ENCODE data around the gene PBX2.
"Not testable (repeated sequence)": the region's sequence is repeated elsewhere in the genome, so short reads cannot be mapped to it uniquely, and the experiment has no call there.

PBX2 gene

GRCh38 chr6:32190054-32190851 lies at the start of gene PBX2:
PBX2 (minus strand) TSS chr6:32190202; CDS start chr6:32189915, 287 bp downstream.
- peak; percentile 84 for DNase-seq

DNA sequence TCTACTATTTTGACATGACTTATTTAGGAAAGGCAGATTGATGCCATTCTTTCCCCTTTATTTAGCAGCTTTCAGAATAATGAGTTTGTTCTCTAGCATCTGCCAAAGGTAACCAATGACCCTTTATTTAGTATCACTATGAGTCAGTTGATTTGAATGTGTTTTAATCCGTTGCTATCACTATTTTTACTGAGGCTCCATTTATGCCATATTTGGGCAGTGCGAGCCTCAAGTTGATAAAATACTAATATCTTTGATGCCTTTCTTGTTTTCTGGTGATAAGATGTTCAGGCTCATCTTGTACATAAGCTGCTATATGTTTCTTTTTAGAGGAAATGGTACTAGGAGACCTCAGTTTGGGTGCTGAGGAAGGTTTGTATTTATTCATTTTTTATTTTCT lies 49.5 kb upstream of the PBX2 start:
- no peak for DNase-seq

- no peak for DNase-seq
These were observed 44.9 kb upstream of the PBX2 start for GRCh38 chr6:32234934-32235333.

- no peak for DNase-seq
These were observed 36.4 kb upstream of the PBX2 start for GRCh38 chr6:32226434-32226833.

DNA sequence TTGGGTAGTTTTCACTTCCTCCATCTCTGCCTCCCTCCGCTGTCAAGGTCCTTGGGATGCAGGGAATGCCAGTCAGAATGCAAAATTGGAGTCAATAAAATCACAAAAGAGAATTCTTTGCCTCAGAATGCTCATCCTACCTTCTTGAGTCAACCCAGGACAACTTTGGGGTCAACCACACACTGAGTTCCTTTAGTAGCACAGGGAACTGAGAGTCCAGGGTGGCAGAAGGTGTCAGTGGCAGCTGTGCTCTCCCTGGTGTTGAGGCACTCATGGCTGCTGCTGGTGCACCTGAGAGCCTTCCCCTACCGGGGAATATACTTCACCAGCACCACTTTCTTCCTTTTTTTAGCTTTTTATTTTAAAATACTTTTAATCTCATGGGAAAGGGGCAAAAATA lies 34.7 kb upstream of the PBX2 start:
- DNase-seq, result no peak

DNA sequence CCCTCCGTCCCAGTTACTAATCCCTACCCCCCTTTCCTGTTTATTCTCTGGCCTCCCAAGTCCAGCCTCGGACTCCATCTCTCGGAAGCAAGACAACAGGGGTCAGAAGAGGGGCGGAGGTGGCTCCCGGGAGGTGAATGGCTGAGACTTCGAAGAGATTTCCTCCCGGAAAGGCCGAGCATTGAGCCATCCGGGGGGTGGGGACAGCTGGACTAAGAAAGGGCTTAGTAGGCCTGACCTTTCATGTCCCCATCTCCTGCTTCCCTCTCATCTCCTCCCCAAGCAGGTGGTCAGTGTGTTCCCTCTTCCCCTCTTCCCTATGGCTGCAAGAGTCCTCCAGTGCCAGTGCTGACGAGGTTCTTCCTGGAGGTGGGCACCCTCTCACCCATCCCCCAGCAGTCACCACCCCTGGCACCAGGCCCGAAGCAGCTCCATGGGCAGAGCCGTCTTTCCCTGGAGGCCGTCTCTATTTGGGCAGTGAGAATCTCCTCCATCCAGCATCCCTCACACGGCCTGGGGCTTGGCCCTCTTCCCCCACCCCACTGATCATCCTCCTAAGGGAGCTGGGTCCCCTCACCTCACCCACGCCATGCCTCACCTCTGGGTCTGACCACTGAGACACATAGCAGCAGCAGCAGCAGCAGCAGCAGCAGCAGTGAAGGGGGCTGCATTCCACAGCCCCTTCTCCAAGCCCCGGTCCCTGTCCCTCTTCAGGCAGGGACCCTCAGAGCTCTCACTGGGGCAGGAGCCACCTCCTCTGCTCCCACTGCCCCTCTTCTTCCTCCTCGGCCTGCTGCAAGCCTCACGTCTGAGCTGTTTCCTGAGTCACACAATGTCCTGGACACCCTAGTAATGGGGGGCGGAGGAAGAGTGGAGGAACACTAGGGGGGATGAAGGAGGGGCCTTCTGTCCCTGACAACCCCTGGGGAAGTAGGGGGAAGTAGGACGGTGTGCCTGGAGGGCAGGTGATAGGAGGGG lies 33.5 kb upstream of the PBX2 start, which contains the start of gene NOTCH4:
NOTCH4 (minus strand) TSS at position 810 of the 978 bp plus-strand sequence; CDS start at position 671, 139 bp downstream.
- DNase-seq, result no peak

DNA sequence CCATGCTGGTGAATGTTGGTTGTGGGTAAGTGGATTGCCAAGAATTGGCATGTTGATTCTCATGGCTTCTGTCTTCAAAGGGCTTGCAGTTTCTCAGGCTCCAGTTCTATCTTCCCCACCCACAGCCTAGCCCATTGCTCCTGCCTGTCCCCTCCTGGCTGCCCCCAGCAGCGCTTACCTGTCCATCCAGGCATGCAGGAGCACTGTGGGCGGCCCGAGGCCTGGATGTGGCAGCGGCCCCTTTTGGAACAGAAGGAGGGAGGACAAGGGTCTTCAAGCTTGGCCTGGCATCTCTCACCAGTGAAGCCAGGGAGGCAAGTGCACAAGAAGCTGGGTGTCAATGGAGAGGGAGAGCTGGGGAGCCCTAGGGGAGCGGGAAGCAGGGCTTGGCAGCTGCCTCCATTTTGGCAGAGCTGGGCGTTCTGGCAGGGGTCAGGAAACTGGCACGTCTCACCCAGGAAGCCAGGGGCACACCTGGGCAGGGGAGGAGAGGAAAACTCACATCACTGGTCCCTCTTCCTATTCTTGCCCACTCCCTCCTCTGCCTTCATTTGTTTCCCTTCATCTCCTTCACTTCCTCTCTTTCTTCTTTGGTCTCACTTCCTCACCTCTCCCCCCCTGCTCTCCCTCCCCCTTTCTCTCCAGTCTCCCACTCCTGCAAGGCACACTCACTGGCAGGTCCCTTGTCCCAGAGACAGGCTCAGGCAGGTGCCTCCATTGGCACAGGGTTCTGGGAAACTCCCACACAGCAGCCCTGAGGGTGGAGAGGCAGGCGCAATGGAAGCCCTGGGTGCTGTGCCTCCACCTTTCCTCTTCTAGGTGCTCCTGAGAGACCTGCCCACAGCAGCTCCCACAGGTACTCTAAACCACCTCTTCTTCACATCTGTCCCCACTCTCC lies 32.6 kb upstream of the PBX2 start:
- no peak for DNase-seq

GRCh38 chr6:32220021-32220420 lies 30.0 kb upstream of the PBX2 start:
- no peak for DNase-seq

DNA sequence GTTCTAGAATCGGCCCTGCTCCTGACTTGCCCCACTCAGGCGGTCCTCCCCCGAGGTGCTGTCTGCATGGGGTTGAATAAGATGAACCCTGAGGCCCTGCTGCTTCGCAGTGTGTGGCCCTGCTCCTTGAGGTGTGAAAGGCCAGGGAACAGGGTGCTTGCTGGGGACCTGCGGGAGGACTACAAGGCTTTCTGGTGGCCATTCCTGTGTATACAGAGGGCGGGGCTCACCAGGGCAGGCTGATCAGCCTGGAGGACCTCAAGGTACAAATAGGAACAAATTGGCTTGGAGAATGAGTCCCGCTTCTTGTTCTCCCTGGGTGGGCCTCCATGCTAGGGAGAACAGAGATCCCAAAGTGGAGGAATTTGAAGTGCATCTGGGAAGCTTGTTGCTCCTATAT lies 28.2 kb upstream of the PBX2 start:
- DNase-seq, result no peak

GRCh38 chr6:32216998-32217397 lies 27.0 kb upstream of the PBX2 start:
- DNase-seq, result no peak

- DNase-seq, result no peak
These were observed 26.3 kb upstream of the PBX2 start for GRCh38 chr6:32216285-32216684.

GRCh38 chr6:32215617-32216016 lies 25.6 kb upstream of the PBX2 start:
- no peak for DNase-seq

DNA sequence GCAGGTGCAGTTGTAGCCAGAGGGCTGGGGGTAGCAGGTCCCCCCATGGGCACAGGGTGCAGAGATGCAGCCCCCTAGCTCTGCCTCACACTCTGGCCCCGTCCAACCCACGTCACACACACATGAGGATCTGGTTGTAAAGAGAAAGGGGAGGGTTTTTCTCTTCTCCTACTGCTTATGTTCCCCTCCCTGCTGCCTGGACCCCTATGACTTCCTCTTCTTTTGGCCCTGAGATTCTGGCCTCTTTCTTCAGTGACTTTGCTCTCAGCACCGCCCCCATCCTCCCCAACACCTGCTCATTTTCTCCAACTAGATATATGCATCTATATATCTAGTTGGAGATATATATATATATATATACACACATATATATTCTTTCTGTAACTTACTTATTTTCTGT lies 24.1 kb upstream of the PBX2 start:
- no peak for DNase-seq

GRCh38 chr6:32213649-32214048 lies 23.6 kb upstream of the PBX2 start:
- no peak for DNase-seq

- no peak for DNase-seq
These were observed 22.2 kb upstream of the PBX2 start for GRCh38 chr6:32212076-32212760.

DNA sequence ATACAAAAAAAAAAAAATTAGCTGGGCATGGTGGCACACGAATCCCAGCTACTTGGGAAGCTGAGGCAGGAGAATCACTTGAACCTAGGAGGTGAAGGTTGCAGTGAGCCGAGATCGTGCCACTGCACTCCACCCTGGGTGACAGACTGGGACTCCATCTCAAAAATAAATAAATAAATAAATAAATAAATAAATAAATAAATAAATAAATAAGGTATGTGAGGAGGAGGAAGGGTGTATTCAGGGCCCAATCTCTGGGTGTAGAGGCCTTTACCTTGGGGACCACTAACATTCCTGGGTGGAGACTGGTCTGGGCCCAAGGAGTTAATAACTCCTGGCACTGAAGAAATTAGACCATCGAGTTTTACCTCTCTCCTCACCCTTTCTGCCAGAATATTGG lies 21.4 kb upstream of the PBX2 start:
- DNase-seq, result not testable (repeated sequence)

DNA sequence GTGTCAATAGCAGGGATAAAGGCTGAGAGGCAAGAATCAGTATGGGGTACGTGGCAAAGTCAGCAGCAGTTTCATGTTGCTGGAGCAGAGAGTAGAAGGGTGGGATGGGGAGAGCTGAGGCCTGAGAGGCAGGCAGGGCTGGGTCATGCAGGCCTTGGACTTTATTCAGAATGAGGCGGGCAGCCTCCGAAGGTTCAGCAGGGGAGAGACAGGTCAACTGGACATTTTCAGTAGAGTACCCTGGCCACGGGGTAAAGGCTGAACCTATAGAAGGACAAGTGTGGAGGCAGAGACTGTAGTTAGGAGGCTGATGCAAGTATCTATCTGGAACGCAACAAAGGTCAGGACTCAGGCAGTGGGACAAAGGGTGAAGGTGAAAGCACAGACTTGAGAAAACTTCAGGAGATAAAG lies 20.2 kb upstream of the PBX2 start:
- no peak for DNase-seq

DNA sequence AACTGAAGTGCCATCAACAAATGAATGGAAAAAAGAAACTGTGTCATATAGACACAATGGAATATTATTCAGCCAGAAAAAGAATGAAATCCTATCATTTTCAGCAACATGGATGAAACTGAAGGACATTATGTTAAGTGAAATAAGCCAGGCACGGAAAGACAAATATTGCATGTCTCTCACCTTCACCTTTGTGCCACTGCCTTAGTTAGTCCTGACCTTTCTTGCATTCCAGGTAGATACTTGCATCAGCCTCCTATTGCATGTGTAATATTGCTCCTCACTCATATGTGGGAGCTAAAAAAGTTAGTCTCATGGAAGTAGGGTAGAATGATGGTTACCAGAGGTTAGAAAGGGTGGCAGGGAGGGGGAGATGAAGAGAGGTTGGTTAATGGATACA lies 19.0 kb upstream of the PBX2 start:
- DNase-seq, result no peak

DNA sequence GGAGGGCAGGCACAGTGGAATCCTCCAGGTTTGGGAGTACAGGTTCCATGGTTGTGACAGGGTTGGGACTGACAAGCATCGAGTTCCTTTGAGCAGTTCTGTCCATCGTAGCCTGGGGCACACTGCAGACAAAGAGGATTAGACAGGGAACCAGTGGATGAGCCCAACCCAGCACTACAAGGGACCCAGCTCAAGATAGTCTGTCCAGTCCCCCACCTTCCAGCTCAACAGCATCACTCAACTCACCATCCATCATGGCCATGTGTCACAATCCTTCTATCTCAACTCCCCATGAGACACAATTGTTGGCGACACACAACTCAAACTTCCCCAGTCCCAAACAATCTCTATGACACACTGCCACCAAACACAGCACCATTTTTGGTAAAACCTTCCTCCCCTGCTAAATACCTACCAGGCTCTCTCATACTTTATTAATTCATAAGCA lies 14.3 kb upstream of the PBX2 start:
- DNase-seq, result no peak

DNA sequence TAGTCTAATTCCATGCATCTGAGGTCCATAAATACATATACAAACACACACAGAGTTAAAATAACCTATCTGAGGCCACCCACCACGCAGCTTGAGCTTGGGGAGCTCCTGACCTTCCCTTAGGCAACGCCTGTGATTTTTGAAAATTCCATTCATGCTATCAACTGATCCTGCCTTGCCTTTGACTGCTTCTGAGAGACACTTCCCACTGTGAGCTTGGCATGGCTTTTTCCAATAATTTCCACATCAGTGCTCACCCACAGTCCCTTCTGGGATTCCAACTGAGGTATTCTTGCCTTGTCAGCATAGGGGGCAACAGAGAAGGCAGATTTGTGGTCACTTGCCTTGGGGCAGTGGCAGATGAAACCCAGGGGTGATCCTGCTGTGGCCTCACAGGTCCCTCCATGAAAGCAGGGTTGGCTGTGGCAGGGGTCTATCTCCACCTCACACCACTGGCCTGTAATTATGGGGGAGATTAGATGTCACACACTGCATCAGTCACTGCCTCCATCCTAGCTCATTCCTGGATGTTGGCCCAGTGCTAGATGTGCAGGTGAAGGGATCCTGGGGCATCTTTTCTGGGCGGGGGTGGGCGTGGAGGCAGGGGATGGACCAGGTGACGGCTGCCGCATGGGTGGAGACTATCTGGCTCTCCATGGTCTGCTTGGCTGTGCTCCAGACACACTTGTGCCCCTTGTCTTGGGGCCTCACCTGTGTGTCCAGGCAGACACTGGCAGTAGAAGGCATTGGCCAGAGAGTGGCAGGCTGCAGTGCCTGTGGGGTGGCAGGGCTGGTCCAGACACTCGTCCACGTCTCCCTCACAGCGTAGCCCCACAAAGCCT lies 13.6 kb upstream of the PBX2 start:
- DNase-seq, result no peak

GRCh38 chr6:32202186-32202585 lies 12.2 kb upstream of the PBX2 start:
- DNase-seq, result no peak

All from stimulated activated CD4-positive, alpha-beta T cell treated with anti-CD3 and anti-CD28 coated beads, Interleukin-4, amount 100 ng/mL, for 24 hours (primary cell).